GM06990 (cell line): ENCODE data around the gene ERMAP.

Experiments
- DNase-seq: peaks from one replicate; pipeline ENCODE4 v3.0.0-alpha.2; 2011; ENCODE audit not compliant: insufficient read length; ENCODE audit errors: extremely low read depth
- H3K27me3 ChIP-seq: replicated peaks from 2 replicates; pipeline ENCODE4 v1.6.0; 2011; ENCODE audit warnings: low read length; ENCODE audit not compliant: control insufficient read depth, insufficient read depth
- H3K36me3 ChIP-seq: 2 replicates; pipeline ENCODE4 v1.5.1; 2011; ENCODE audit warnings: low read length; ENCODE audit not compliant: control insufficient read depth, insufficient read depth
- H3K4me3 ChIP-seq: replicated peaks from 2 replicates; pipeline ENCODE4 v1.5.1; 2011; ENCODE audit warnings: low read depth, mild to moderate bottlenecking, control low read depth, low read length
- CTCF ChIP-seq: IDR thresholded peaks from 2 replicates; pipeline ENCODE4 v1.5.1; 2011; ENCODE audit warnings: low read length, control low read depth, mild to moderate bottlenecking, inconsistent platforms; ENCODE audit not compliant: insufficient read depth, poor library complexity, severe bottlenecking

Gene ERMAP

GRCh38 chr1:42887366-42887765 lies 70.4 kb downstream of the ERMAP start:
- Histone ChIP-seq H3K4me3 (no peak overlapping the region), H3K27me3 (no peaks in the 10 kb centered on the region), H3K36me3 (no peaks in the 10 kb centered on the region)
- no peak for TF ChIP-seq CTCF
- DNase-seq, result no peak

GRCh38 chr1:42888013-42888633 lies 71.2 kb downstream of the ERMAP start:
- no peaks in the 10 kb centered on the region for H3K27me3 ChIP-seq
- no peaks in the 10 kb centered on the region for H3K36me3 ChIP-seq
- no peak for DNase-seq
- no peak overlapping the region for H3K4me3 ChIP-seq
- no peak for TF ChIP-seq CTCF

GRCh38 chr1:42889264-42889663 lies 72.3 kb downstream of the ERMAP start:
- H3K36me3 ChIP-seq, result no peaks in the 10 kb centered on the region
- no peaks in the 10 kb centered on the region for H3K27me3 ChIP-seq
- DNase-seq, result no peak
- TF ChIP-seq CTCF, result no peak
- no peak overlapping the region for H3K4me3 ChIP-seq

GRCh38 chr1:42891465-42892138 lies 74.7 kb downstream of the ERMAP start:
- DNase-seq, result no peak
- Histone ChIP-seq H3K27me3 (no peaks in the 10 kb centered on the region), H3K4me3 (no peak overlapping the region), H3K36me3 (no peaks in the 10 kb centered on the region)
- no peak for TF ChIP-seq CTCF
